GM18508 (cell line): ENCODE measurements around the gene ACSL3.

ENCODE experiments used
- ATAC-seq: cut with Tn5 transposase; IDR thresholded peaks from one replicate; pipeline ENCODE4 v1.9.1; 2021; ENCODE audit warnings: moderate number of reproducible peaks; ENCODE audit not compliant: insufficient read depth, unreplicated experiment

ACSL3 gene

DNA sequence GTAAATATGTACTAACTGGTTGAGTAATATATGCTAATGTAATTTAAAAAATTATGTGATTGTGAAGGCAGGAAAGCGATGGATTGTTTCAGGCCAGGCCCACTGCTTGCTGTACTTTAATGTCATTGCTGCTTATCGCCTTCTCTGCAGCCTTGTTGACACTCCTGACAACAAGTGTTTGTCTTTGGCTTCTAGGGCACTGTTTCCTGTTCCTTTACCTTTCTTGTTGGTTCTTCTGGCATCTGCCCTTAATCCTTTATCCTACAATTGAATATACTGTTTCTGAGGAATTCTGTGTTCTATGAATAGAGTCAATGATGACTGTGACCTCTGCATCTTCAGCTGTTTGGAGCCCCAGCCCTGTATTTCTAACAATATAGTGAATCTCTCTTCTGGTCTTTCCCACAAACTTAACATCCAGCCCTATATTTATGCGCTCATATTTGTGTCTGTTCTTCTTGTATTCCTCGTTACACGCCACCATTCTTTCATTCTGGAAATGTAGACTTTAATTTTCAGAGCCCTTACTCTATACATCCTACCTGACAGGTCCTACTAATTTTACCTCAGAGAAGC, 17.6 kb downstream of the ACSL3 start:
- ATAC-seq = no peak

DNA sequence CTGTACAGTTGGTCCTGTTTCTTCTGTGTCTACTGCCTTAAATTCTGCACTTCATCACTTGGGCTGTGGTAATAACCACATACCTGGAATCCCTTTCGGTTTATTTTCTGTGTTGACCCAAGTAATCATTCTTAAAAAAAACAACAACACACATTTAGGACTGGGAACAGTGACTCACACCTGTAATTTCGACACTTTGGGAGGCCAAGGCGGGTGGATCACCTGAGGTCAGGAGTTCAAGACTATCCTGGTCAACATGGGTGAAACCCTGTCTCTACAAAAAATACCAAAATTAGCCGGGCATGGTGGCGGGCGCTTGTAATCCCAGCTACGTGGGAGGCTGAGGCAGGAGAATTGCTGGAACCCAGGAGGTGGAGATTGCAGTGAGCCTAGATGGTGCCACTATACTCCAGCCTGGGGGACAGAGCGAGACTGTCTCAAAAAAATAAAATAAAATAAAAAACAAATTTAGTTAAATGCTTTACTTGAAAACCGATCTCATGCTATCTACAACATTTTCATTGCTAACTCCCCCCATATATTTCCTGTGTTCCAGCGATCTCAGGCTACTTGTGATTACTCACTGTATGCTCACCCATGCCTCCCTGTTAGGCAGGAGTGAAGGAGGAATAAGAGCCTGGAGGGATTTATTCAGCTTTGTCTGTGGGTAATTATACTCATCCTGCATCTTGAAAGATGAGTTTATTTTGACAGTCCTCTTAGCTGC, 18.2 kb downstream of the ACSL3 start:
- no peak for ATAC-seq

DNA sequence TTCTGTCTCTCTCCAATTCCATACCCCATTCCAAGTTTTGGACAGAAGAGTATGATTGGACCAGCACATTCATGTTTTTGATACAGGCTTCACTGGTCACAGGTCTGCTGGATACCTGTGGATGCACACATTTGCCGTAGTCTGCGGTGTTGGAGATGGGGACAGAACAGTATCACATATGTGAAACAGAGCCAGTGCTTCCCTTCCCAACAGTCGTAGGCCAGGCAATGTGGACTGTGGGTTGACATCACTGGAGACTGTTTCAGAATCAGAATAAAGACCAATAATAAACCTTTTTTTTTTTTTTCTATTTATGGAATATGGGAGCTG, 18.7 kb downstream of the ACSL3 start:
- ATAC-seq = no peak

DNA sequence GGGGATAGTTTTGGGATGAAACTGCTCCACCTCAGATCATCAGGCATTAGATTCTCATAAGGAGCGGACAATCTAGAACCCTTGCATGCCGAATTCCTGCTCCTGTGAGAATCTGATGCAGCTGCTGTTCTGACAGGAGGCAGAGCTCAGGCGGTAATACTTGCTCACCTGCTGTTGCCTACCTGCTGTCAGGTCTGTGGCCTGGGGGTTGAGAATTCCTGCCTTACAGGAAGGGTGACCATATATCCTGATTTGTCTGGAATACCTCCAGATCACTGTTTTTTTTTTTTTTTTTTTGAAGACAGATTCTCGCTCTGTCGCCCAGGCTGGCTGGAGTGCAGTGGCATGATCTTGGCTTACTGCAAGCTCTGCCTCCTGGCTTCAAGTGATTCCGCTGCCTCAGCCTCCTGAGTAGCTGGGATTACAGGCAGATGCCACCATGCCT, 21.7 kb downstream of the ACSL3 start:
- ATAC-seq = no peak

DNA sequence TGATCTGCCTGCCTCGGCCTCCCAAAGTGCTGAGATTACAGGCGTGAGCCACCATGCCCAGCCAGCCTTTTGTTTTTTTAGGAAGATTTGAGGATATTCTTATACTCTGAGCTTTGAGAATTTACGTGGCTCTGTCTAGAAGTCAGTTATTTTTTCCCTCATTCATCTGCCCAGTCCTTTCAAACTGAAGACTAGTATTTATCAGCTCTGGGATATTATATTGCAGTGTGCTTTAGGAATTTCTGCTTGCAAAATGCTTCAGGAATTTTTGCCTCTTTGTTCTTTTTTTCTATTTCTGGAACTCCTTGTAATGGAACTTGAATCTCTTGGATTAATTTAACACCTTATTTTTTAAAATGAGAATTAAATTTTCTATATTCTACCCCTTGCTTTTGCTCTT, 22.6 kb downstream of the ACSL3 start:
- no peak for ATAC-seq

DNA sequence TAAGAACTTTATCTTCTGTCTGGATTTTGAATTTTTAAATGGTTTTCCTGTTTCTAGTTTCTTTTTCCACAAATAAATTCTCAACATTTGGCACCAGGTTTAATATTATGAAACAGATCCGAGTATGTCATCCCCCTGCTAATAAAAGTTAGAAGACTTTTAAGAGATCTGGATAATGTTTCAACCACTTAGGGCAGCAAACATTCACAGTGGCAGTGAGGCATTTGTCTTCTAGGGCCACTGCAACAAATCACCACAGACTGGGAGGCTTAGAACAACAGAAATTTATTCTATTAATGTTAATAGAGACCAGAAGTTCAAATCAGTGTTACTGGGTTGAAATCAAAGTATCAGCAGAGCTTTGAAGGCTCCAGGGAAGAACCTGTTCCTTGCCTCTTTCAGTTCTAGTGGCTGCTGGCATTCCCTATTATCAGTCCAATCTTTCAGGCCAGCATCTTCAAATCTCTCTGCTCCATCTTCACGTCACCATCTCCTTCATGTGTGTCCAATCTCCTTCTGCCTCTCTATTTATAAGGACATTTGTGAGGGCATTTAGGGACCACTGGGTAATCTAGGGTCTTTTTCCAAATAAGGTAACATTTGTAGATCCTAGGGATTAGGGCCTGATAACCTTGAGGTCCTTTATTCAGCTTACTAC, 23.4 kb downstream of the ACSL3 start:
- no peak for ATAC-seq

DNA sequence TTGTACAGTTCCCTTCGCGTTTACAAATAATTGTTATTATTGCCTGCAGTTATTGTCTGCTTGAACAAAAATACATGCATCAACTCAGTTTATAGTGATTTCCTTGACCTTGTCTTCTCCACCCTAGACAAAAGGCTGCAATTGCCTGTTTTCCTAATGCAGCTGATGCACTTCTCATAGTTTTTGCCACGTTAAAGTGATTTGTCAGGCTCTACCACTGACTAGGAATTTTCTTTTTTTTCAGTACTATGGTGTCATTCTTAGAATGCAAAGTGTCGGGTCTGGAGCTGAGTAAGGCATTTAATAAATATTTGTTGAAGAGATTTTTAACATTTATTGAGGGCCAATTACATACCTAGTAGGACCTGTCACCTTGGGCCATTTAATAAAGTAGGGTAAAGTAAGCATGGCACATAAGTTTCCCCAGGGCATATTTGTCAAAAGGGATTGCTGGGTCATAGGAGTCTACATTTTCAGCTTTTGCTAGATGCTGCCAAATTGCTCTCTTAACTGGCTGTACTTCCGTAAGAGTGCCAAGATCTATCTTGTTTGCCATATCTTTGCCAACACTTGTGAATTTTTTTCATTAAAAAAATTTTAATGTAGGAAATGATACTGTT, 24.1 kb downstream of the ACSL3 start:
- ATAC-seq = no peak

DNA sequence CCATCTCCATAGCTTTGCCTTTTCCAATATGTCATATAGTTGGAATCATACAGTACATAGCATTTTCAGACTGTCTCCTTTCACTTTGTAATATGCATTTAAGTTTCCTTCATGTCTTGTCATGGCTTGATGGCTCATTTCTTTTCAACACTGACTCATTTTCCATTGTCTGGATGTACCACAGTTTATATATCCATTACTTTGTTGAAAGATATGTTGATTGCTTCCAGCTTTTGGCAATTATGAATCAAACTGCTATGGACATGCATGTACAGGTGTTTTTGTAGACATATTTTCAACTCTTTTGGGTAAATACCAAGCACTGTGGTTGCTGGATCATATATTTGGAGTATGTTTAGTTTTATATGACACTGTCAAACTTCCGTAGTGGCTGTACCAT, 26.3 kb downstream of the ACSL3 start:
- ATAC-seq = no peak

DNA sequence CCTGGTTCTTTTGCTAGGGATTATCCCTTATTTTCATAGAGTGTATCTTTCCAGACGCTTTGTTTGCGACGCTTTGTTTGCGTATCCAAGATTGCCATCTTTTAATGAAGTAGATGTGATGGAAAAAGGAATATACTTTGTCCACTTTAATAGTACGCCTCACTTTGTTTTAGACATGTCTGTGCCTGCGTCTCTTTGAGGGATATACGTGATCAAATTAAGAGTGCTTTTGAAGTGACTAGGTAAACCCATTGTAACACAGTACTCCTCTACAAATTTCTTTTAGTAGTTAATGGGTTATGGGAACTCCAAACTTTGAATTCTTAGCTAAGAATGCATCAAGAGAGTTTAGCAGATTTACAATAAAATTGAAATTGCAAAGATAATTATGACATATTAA, 27.9 kb downstream of the ACSL3 start:
- no peak for ATAC-seq

DNA sequence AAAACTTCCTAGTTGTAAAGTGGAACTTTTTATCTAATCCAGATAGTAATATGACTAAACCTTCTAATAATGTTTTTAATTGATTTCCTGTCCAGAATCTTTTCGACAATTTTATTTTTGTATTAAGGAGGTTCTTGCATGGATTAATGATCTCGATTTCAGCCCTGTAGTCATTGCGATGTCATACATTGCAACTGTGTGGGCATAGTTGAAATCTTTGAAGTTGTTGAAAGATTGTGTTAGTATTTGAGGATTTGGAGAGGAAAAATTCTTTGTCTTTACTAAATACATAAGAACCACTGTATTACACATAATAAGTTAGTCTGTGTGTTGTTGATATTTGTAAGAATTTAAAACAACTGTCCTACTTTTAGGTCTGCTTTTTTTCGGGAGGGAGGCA, 31.1 kb downstream of the ACSL3 start:
- no peak for ATAC-seq

DNA sequence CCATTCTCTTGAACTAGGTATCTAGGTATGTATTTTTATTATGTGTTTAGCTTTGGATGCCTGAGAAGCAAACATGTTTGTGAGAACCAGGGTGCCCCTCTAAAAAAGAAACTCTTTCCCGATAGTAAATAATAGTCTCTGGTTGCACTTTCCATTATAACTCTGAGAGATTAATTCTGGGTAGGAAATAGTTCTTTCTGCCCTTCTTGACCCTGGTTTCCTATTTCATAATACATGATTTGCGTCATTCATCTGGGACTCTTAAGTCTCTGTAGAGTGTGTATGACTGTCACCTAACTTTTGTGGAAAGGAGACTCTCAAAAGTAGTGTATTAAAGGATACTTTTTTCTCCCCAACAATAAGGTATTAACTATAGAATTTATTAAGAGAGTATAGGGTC, 31.5 kb downstream of the ACSL3 start:
- ATAC-seq = no peak

DNA sequence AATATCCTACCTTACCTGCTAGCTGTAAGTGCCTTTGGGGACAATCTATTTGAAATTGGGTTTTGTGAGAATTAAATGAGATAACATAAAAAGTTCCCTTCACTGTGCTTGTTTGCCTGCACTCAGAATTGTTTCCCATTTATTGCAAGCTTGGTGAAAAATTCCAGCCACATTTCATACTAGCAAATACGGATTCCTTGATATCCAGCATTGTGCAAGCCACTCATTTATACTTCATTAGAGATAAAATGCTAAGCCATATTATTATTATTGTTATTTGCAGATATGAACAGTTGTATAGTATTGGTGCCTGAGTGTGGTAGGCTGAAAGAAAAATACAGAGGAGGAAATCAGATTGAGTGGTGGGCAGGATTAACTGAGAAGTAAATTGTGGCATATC, 31.9 kb downstream of the ACSL3 start:
- no peak for ATAC-seq

DNA sequence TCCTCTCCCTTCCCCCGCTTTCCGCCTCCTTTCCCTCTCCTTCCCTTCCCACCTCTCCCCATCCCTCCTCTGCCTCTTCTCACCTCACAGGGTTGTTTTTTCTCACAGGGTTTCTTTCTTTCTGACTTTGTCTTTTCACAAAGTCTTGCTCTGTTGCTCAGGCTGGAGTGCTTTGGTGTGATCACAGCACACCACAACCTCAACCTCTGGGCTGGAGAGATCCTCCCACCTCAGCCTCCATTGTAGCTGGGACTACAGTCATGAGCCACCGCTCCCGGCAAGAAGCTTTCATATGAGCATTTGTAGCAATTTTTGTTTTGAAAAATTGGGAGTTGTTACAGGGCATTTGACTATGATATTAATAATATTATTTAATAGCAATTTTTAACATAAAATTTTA, 32.9 kb downstream of the ACSL3 start:
- ATAC-seq = no peak

DNA sequence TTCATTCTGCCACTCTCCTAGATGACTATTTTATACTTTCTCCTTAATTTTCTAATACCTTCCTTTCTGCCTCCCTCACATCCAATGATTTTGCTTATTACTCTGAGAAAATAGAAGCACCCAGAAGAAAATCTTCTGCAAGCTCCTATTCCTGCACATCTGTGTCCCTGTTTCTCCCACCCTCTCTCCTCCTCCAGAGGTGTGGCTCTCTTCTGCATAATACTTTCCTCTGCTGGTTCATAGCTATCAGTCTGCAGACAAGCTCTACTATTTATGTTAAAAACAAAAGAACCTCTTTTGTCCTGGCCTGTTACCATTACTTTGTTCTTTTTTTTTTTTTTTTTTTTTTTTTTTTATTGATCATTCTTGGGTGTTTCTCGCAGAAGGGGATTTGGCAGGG, 34.3 kb downstream of the ACSL3 start:
- no peak for ATAC-seq

DNA sequence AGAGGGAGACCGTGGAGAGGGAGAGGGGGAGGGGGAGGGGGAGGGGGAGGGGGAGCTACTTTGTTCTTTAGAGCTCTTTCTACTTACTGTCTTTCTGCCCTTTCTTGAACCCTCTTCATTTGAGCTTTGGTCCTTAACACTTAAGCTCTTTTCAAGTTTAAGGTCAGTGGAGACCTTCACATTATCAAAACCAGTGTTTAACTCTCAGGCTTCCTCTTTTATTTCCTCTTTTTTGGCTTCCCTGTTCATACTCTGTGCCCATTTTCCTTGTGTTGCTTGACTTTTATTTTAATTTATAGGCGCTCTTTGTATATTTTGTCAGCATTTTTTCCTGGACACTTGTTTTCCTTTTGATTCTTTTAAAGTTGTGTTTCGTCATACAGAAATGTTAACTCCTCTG, 37.1 kb downstream of the ACSL3 start:
- ATAC-seq = no peak

DNA sequence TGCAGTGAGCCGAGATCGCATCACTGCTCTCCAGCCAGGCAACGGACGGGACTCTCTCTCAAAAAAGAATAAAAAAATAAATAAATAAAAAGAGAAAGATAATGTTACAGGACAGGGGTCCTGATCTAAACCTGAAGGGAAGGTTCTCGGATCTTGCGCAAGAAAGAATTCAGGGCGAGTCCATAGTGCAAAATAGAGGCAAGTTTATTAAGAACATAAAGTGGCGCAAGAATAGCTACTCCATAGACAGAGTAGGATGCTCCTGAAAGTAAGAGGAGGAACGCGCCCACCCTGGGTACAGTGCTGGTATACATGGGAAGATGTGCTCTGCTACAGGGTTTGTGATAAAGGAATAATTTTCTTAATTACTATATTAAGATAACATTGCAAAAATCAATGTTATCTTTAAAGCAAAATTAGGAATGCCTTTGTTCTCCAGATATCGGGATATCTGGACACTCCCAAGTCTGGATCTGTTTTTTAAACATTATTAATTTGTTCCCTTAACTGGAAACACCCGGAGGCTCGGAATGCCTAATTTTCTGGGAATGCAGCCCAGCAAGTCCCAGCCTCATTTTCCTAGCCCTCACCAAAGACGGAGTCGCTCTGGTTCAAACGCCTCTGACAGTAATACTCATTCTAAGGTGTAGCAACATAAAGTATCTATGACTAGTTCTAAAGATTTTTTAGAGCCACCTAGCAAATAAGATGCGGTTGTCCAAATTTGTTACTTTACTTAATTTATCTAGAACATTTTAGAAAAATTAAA, 38.8 kb downstream of the ACSL3 start:
- ATAC-seq = no peak

DNA sequence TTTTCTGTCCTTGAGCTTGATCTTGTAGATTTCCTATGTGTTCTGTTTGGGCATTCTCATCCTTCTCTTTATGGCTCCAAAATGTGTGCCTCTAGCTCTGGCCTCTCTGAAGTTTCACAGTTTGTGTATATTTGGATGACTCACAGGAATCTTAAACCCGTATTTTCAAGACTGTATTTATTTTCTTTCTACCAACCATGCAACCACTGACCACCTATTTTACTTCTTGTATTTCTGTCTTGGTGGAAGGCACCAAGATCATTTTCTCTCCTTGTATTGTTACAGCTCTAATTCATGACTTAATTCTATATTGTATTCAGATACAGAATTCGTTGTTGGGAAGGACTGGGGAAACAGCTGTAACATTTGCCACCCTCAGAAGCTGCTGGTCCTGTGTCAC, 39.5 kb downstream of the ACSL3 start:
- no peak for ATAC-seq

DNA sequence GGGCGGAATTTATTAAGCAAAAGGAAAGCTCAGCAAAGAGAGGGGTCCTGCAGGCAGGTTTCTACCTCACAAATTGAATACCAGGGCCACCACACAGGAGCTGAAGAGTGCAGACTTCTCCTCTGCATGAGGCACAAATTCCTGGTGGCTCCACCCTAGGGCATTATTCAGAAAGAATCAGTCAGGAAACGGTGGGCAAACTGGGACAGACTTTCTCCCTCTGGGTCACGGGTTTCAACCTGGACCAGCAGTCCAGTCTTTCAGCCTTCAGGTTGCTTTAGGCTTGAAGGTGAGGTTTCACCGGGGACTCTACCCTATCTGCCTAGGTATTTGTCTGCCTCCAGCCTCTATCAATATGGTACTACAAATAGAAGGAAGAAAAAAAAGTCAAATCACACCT, 41.8 kb downstream of the ACSL3 start:
- no peak for ATAC-seq

DNA sequence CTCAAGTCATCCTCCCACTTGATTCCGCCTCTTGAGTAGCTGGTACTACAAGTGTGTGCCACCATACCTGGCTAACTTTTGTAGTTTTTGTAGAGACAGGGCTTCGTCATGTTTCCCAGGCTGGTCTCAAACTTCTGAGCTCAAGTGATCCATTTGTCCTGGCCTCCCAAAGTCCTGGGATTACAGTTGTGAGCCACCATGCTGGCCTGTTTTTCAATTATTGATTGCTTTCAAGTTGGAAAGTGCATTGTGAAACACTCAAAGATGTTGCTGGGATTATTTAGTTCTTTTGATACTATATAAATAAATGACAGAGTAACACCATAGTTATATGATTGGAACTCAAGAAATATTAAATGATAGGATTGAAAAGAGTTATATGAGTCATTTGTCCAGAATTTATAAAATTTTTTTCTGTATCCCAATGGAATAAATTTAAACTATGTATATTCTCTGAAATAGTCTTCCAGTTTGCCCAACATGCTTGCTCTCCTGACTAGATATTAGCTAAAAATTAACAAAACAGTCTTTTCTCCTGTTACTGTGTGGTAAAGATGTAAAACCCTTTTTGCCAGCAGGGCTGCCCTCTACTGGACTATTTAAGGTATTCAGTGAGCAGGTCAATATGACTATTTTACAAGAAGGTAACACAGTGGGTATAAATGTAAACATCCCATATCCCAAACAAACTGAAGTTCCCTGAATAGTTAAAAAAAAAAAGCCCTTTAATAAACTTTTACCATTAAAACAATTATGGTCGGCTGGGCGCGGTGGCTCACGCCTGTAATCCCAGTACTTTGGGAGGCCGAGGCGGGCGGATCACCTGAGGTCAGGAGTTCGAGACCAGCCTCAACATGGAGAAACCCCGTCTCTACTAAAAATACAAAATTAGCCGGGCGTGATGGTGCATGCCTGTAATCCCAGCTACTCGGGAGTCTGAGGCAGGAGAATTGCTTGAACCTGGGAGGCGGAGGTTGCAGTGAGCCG, 42.7 kb downstream of the ACSL3 start:
- peak; percentile 92 for ATAC-seq
